HG02870 (cell line): ENCODE results near the gene HSFY1.
"Not testable (repeated sequence)": the region's sequence is repeated elsewhere in the genome, so short reads cannot be mapped to it uniquely, and the experiment has no call there.

Experiments
- ATAC-seq: cut with Tn5 transposase; IDR thresholded peaks from one replicate; pipeline ENCODE4 v1.9.1; 2021; ENCODE audit warnings: mild to moderate bottlenecking, moderate library complexity; ENCODE audit not compliant: unreplicated experiment

The HSFY1 gene

DNA sequence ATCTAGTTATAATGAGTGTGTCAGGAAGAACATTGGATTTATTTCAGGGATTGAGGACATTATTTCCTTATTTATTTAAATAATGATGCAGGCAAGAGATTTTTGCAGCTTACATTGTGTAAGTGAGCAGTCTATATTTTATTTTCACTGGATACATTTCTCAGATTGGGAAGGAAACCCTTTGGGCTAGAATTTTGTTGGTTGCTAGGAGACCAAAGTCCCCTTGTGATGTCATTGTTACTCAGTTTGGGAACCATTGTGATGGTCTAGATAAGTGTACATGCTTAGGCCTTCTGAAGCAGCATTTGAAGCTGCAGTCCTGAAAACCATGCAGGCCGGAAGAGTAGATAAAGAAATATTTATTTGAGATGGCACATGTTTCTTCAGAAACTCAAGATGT is at the start of gene HSFY1:
Gene HSFY1 (plus strand): TSS at position 301 of the 400 bp plus-strand sequence. CDS start 68 bp downstream, at position 369.
- ATAC-seq, result not testable (repeated sequence)

DNA sequence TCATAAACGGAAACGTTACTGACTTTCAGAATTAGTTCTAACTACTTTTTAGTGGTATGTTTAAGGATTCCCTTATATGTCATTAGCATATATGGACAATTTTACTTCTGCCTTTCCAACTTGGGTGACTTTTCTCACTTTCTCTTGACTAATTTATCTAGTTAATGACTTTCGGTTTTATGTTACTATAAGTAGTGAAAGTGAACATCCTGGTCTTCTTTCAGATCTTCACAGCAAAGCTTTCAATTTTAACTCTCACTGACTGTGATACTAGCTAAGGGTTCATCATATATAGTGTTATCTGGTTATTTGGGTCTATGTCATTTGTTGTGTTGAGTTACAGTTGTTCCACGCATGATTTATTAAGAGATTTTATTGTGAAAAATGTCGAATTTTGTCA is 42.3 kb upstream of the HSFY1 start:
- ATAC-seq, result not testable (repeated sequence)

- not testable (repeated sequence) for ATAC-seq
Observed at GRCh38 chrY:18530995-18531655, 15.4 kb upstream of the HSFY1 start.

DNA sequence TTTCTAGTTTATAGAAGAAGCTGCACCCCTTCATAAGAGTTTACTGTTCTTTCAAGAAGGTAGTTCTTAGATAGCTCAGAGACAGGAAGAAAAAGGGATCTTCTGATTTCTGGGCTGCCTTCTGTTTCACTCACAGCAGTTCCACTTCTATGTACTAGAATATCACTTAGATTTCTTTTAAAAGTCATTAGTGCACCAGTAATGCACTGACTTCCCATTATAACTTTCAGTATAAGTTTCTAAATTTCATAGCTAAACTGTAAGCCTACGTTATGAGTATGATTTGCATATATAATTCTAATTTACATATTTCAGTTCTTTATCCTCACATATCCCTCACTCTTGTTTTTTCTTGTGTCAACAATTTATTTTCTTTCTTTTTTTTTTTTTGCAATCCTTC is 7.6 kb upstream of the HSFY1 start:
- not testable (repeated sequence) for ATAC-seq

GRCh38 chrY:18553132-18553531 is 6.6 kb downstream of the HSFY1 start:
- ATAC-seq, result not testable (repeated sequence)

DNA sequence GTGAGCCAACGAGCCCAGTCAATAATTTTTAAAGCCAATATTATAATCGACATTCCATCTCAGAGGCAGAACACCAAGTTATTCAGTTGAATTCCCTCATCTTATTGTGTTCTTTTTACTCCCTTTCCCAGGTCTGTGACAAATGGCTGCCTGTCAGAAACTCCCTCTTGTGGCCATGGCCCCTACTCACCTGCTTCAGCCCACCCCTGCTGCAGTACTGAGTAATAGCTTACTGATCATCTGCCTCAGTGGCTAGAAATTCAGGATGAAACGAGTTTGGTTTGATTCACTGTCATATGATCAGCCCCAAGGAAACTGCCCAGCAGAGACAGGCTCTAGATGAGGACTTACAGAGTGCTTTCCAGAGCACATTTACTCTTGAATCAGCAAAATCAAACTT is 19.4 kb downstream of the HSFY1 start:
- not testable (repeated sequence) for ATAC-seq
